Heart right ventricle (tissue), 16 donors: ENCODE data around the gene MS4A18. TPM values are rescaled to one million over a fixed set of nuclear protein-coding genes. Genes with fewer than 3 reads are reported as not detected.

Experiments
- ATAC-seq, 8 donors: fragments of 200-7000 bp; cut with Tn5 transposase; one replicate each; pipeline ENCODE4 v1.9.1; 2020; ENCODE audit warnings: mild to moderate bottlenecking in 8 of 8, moderate library complexity in 8 of 8, moderate number of reproducible peaks in 1 of 8
- DNase-seq, 2 donors: peaks; one replicate each; pipeline ENCODE4 v3.0.0-alpha.2; 2020
- H3K27ac ChIP-seq, 10 donors: fragments of 200-600 bp; sonication (generic) in 2 of 10; one replicate each; pipeline versions ENCODE4 v1.5.0 to v1.8.0; 2020 to 2022; ENCODE audit warnings: mild to moderate bottlenecking in 3 of 10
- H3K27me3 ChIP-seq, 7 donors: fragments of 200-600 bp; one replicate each; pipeline ENCODE4 v1.8.0; 2021 to 2022; ENCODE audit warnings: mild to moderate bottlenecking in 2 of 7
- H3K36me3 ChIP-seq, 9 donors: fragments of 200-600 bp; sonication (generic) in 1 of 9; one replicate each; pipeline versions ENCODE4 v1.5.0 to v1.8.0; 2020 to 2022; ENCODE audit warnings: mild to moderate bottlenecking in 2 of 9
- H3K4me1 ChIP-seq, 9 donors: fragments of 200-600 bp; sonication (generic) in 1 of 9; one replicate each; pipeline versions ENCODE4 v1.5.0 to v1.8.0; 2020 to 2022; ENCODE audit warnings: mild to moderate bottlenecking in 4 of 9
- H3K4me3 ChIP-seq, 10 donors: fragments of 200-600 bp; sonication (generic) in 2 of 10; one replicate each; pipeline versions ENCODE4 v1.5.0 to v1.8.0; 2020 to 2022; ENCODE audit warnings: mild to moderate bottlenecking in 7 of 10, moderate library complexity in 2 of 10
- H3K9me3 ChIP-seq, 11 donors: fragments of 200-600 bp in 10 of 11; sonication (generic) in 2 of 11; one replicate each; pipeline versions ENCODE4 v1.5.0 to v1.8.0; 2013 to 2022; ENCODE audit warnings: mild to moderate bottlenecking in 2 of 11, control low read depth in 1 of 11, moderate library complexity in 1 of 11
- CTCF ChIP-seq, 9 donors: fragments of 200-600 bp; sonication (generic) in 2 of 9; IDR thresholded peaks; one replicate each; pipeline versions ENCODE4 v1.5.0 to v1.8.0; 2021 to 2022; ENCODE audit warnings: antibody characterized with exemption in 9 of 9, mild to moderate bottlenecking in 5 of 9, moderate library complexity in 1 of 9
- WGBS, 2 donors: extraction: QIAGEN DNeasy Blood & Tissue Kit; methylation state at CpG; one replicate each; pipeline ENCODE4 v1.1.7; 2013; ENCODE audit warnings: inconsistent platforms in 1 of 2; 5-methylcytosine and 5-hydroxymethylcytosine counted together
- intact Hi-C, 10 donors: fragments of 100-400 bp; cut with DNase I; formaldehyde crosslinking; loops; one replicate each; pipeline versions ENCODE4 v1.11.1 to v1.14.2; 2022
- polyA plus RNA-seq, 2 donors: library from polyadenylated mRNA; stranded (reverse); fragments of 200-250 nt; gene quantifications; one replicate each; pipeline ENCODE4 v1.2.3, GENCODE V29; 2013
- total RNA-seq, 10 donors: library from RNA; stranded (reverse); fragmentation: NEBNext Ultra II Directional in 3 of 10; extraction: Animal tissue kit (Norgen Biotek cat#: 25700) in 3 of 10; gene quantifications; one replicate each; pipeline versions ENCODE4 v1.2.1 to v1.2.4, GENCODE V29; 2021 to 2023
- donor health status: Arrhythmogenic right ventricular cardiomyopathy.
- donor health status: ischemic (EF 13 %, LVEDD 7.1; RV severe dilation, severe dysfunction).
- donor health status: healthy with polysubstance abuse.
- donor health status: DM: no; HTN: yes; CAD: no.
- donor health status: DM: no; HTN: no; CAD: no.
- donor health status: ischemic (EF 25% LVEDD 6.9; RV normal size, moderate dysfunction).
- donor health status: ischemic (EF 25% LVEDD 5.7; RV mildly dilated, moderate dysfunction).
- donor health status: healthy.
- donor health status: DM: yes; HTN: yes; CAD: no.
- donor health status: Ischemic cardiomyopathy.
- donor health status: ischemic (EF 35%, LVEDD 5.7; RV mildly dilated, moderate dysfunction).
- donor health status: nonischemic (EF 11% LVEDD 7.7; RV severe dilation, severe dysfunction).
- donor health status: DM: yes; HTN: yes; CAD: no.
- donor health status: PGD.
- donor health status: ischemic (EF 29% LVEDD 5.4; RV normal size, mild dysfunction).
- donor health status: nonischemic (EF 23%, LVEDD 6.1; RV moderate dilation, normal function).

The MS4A18 gene
- total and polyA plus RNA-seq, 12 donors: not detected

GRCh38 chr11:60781286-60781980, 56.9 kb downstream of the MS4A18 start:
- no peak for TF ChIP-seq CTCF (IDR thresholded peaks at IDR 0.05)
- Histone ChIP-seq H3K9me3 (no peaks in the 10 kb centered on the region), H3K27me3 (no peaks in the 10 kb centered on the region), H3K4me1 (peaks cover 0 to 31% (median 8%) of the 10 kb centered on the region in 9 donors), H3K4me3 (no peak overlapping the region), H3K36me3 (no peaks in the 10 kb centered on the region), H3K27ac (no peak overlapping the region)
- intact Hi-C loops: loop anchor here in 1 of 10 donors (5.0 kb wide), 1 partner anchor 111 kb away; no protein-coding TSS in a partner anchor
- 76% methylated on average over 7 of the region's 7 CpGs for WGBS, 2 donors
- no peak for DNase-seq
- no peak for ATAC-seq

GRCh38 chr11:60781981-60782316, 57.4 kb downstream of the MS4A18 start:
- no peak overlapping the region for H3K27ac ChIP-seq
- no peaks in the 10 kb centered on the region for H3K36me3 ChIP-seq
- H3K9me3 ChIP-seq: no peaks in the 10 kb centered on the region
- intact Hi-C loops: loop anchor here in 1 of 10 donors (5.0 kb wide), 1 partner anchor 110 kb away; no protein-coding TSS in a partner anchor
- WGBS, 2 donors: 95 to 97% methylated on average over 4 of the region's 4 CpGs
- no peaks in the 10 kb centered on the region for H3K27me3 ChIP-seq
- no peak overlapping the region for H3K4me3 ChIP-seq
- DNase-seq (no peak), ATAC-seq (no peak)
- no peak for TF ChIP-seq CTCF (IDR thresholded peaks at IDR 0.05)
- H3K4me1 ChIP-seq: peaks cover 0 to 31% (median 11%) of the 10 kb centered on the region in 9 donors

- TF ChIP-seq CTCF (IDR thresholded peaks at IDR 0.05): no peak
- peaks cover 2 to 31% (median 12%) of the 10 kb centered on the region in 9 donors for H3K4me1 ChIP-seq
- H3K27me3 ChIP-seq: no peaks in the 10 kb centered on the region
- H3K4me3 ChIP-seq: no peak overlapping the region
- ATAC-seq: no peak
- 86 to 89% methylated on average over 12 of the region's 12 CpGs for WGBS, 2 donors
- intact Hi-C loops: loop anchor here in 1 of 10 donors (5.0 kb wide), 1 partner anchor 110 kb away; no protein-coding TSS in a partner anchor
- H3K27ac ChIP-seq: no peak overlapping the region
- H3K36me3 ChIP-seq: no peaks in the 10 kb centered on the region
- no peak for DNase-seq
- no peaks in the 10 kb centered on the region for H3K9me3 ChIP-seq
These were observed 58.0 kb downstream of the MS4A18 start for GRCh38 chr11:60782393-60783140.

- WGBS, 2 donors: 93 to 94% methylated on average over 8 of the region's 8 CpGs
- Histone ChIP-seq H3K4me3 (no peak overlapping the region), H3K27me3 (no peaks in the 10 kb centered on the region), H3K9me3 (no peaks in the 10 kb centered on the region), H3K4me1 (peaks cover 4 to 32% (median 14%) of the 10 kb centered on the region in 9 donors), H3K36me3 (no peaks in the 10 kb centered on the region), H3K27ac (no peak overlapping the region)
- ATAC-seq: no peak
- no peak for DNase-seq
- intact Hi-C loops: loop anchor here in 1 of 10 donors (5.0 kb wide), 1 partner anchor 109 kb away; no protein-coding TSS in a partner anchor
- TF ChIP-seq CTCF (IDR thresholded peaks at IDR 0.05): no peak
These were observed 58.6 kb downstream of the MS4A18 start for GRCh38 chr11:60783141-60783484.
